Measurements from ENCODE around the gene FCN2. TPM values are rescaled to one million over a fixed set of nuclear protein-coding genes. Genes with fewer than 3 reads are reported as not detected.

Gene FCN2
- total RNA-seq, 5 donors from 2014 or later (not counting 1 experiment from before 2014, with no cell fraction given) = not detected

- H3K36me3 Mint-ChIP-seq = no peaks in the 10 kb centered on the region
Measured at GRCh38 chr9:134895908-134896833, 15.6 kb downstream of the FCN2 start.

DNA sequence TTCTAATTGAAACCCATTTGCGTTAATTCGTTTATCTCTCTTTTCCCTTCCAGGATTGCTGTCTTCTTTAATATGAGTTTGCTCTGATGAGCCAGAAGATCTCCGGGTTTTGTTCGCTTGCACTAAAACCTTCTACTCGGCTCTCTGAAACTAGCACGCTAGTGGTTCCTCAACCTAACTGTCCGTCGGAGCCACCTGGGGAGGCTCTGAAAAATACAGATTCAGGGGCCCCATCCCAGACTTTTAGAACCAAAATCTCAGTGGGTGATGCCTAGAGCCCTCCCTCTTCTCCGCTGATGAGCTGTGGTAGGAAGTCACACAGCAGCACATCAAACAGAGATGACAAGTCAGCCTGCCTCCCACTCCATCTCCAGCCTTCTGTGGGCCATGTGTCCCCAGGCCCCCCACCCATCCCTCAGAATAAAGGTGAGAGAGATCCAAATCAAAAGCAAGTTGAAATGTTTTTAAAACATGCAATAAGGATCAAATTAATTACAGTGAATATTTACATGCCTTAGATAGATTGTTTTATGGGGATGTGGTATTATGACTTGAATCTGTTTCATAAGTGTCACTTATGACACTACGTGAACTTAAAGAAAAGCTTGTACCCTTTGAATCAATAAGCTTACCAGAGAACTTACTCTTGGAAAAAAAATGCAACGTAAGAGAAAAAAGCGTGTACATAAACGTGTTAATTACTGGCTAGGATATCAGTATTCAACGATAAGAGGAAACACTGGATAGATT lies 16.4 kb downstream of the FCN2 start:
- Histone ChIP-seq H3K36me3 (ENCODE audit: control insufficient read depth in 2 of 2, extremely low read depth in 1 of 2, insufficient read depth in 1 of 2, low read length in 1 of 2) (no peaks in the 10 kb centered on the region), H3K9me3 (no peaks in the 10 kb centered on the region), H3K27ac (ENCODE audit: low read length) (no peak overlapping the region), H3K27me3 (replicated peaks in 1 of 2; ENCODE audit: control insufficient read depth in 2 of 2, extremely low read depth in 1 of 2, insufficient read depth in 2 of 2, low read length in 1 of 2) (peaks cover 0 to 22% of the 10 kb centered on the region in 2 experiments), H3K4me3 (ENCODE audit: control insufficient read depth in 1 of 2, extremely low read depth in 1 of 2, low read length in 1 of 2) (no peak overlapping the region), H3K4me1 (ENCODE audit: control insufficient read depth in 1 of 2, extremely low read depth in 1 of 2, insufficient read depth in 2 of 2, low read length in 2 of 2) (no peaks in the 10 kb centered on the region)
- H3K4me3 Mint-ChIP-seq = no peak overlapping the region
- ATAC-seq (replicated peaks in 1 of 4) (no peak), DNase-seq (no peak)
- H3K27ac Mint-ChIP-seq = no peak overlapping the region
- no peaks in the 10 kb centered on the region for H3K36me3 Mint-ChIP-seq
- H3K27me3 Mint-ChIP-seq = peaks cover 10 to 32% of the 10 kb centered on the region in 2 donors
- 84% methylated on average over 9 of the region's 14 CpGs for WGBS (ENCODE audit: insufficient coverage)
- no peaks in the 10 kb centered on the region for H3K4me1 Mint-ChIP-seq
- ChIA-PET POLR2A (no interaction called here), CTCF (no interaction called here)
- H3K9me3 Mint-ChIP-seq = peaks cover 7 to 12% (median 10%) of the 10 kb centered on the region in 3 donors

More at GRCh38 chr9:134895908-134896833, 15.6 kb downstream of the FCN2 start:
- no peak overlapping the region for H3K27ac ChIP-seq (ENCODE audit: low read length)
- ATAC-seq (replicated peaks in 1 of 4) (no peak), DNase-seq (no peak)
- no peaks in the 10 kb centered on the region for H3K9me3 ChIP-seq
- H3K27me3 ChIP-seq (replicated peaks in 1 of 2; ENCODE audit: control insufficient read depth in 2 of 2, extremely low read depth in 1 of 2, insufficient read depth in 2 of 2, low read length in 1 of 2) = peaks cover 0 to 30% of the 10 kb centered on the region in 2 experiments
- H3K36me3 ChIP-seq (ENCODE audit: control insufficient read depth in 2 of 2, extremely low read depth in 1 of 2, insufficient read depth in 1 of 2, low read length in 1 of 2) = no peaks in the 10 kb centered on the region
- 77% methylated on average over 12 of the region's 14 CpGs for WGBS (ENCODE audit: insufficient coverage)
- H3K4me1 ChIP-seq (ENCODE audit: control insufficient read depth in 1 of 2, extremely low read depth in 1 of 2, insufficient read depth in 2 of 2, low read length in 2 of 2) = no peaks in the 10 kb centered on the region
- ChIA-PET CTCF (no interaction called here), POLR2A (no interaction called here)
- H3K27ac Mint-ChIP-seq = no peak overlapping the region
- H3K4me3 ChIP-seq (ENCODE audit: control insufficient read depth in 1 of 2, extremely low read depth in 1 of 2, low read length in 1 of 2) = no peak overlapping the region
- H3K4me3 Mint-ChIP-seq = no peak overlapping the region
- H3K4me1 Mint-ChIP-seq = no peaks in the 10 kb centered on the region
- peaks cover 7 to 12% (median 10%) of the 10 kb centered on the region in 3 donors for H3K9me3 Mint-ChIP-seq
- peaks cover 10 to 38% of the 10 kb centered on the region in 2 donors for H3K27me3 Mint-ChIP-seq

- no peak for ATAC-seq (replicated peaks in 1 of 4)
- Histone ChIP-seq H3K9me3 (no peaks in the 10 kb centered on the region), H3K4me3 (ENCODE audit: control insufficient read depth in 1 of 2, extremely low read depth in 1 of 2, low read length in 1 of 2) (no peak overlapping the region), H3K27ac (ENCODE audit: low read length) (no peak overlapping the region), H3K27me3 (replicated peaks in 1 of 2; ENCODE audit: control insufficient read depth in 2 of 2, extremely low read depth in 1 of 2, insufficient read depth in 2 of 2, low read length in 1 of 2) (peaks cover 0 to 15% of the 10 kb centered on the region in 2 experiments), H3K36me3 (ENCODE audit: control insufficient read depth in 2 of 2, extremely low read depth in 1 of 2, insufficient read depth in 1 of 2, low read length in 1 of 2) (no peaks in the 10 kb centered on the region), H3K4me1 (ENCODE audit: control insufficient read depth in 1 of 2, extremely low read depth in 1 of 2, insufficient read depth in 2 of 2, low read length in 2 of 2) (no peaks in the 10 kb centered on the region)
- Mint-ChIP-seq H3K27ac (no peak overlapping the region), H3K4me1 (no peaks in the 10 kb centered on the region), H3K27me3 (peaks cover 10 to 28% of the 10 kb centered on the region in 2 donors), H3K9me3 (peaks cover 7 to 12% (median 10%) of the 10 kb centered on the region in 3 donors), H3K4me3 (no peak overlapping the region), H3K36me3 (no peaks in the 10 kb centered on the region)
- no peak for DNase-seq
- no CpG with 5 or more reads among the region's 2 CpGs for WGBS (ENCODE audit: insufficient coverage)
- ChIA-PET CTCF (no interaction called here), POLR2A (no interaction called here)
Measured at GRCh38 chr9:134897584-134898170, 17.1 kb downstream of the FCN2 start.

GRCh38 chr9:134898319-134898718 lies 17.7 kb downstream of the FCN2 start:
- Mint-ChIP-seq H3K4me3 (no peak overlapping the region), H3K27me3 (peaks cover 10 to 25% of the 10 kb centered on the region in 2 donors), H3K9me3 (peaks cover 7 to 12% (median 10%) of the 10 kb centered on the region in 3 donors), H3K4me1 (no peaks in the 10 kb centered on the region), H3K36me3 (no peaks in the 10 kb centered on the region), H3K27ac (no peak overlapping the region)
- ChIA-PET POLR2A (no interaction called here), CTCF (no interaction called here)
- peaks cover 0 to 12% of the 10 kb centered on the region in 2 experiments for H3K27me3 ChIP-seq (replicated peaks in 1 of 2; ENCODE audit: control insufficient read depth in 2 of 2, extremely low read depth in 1 of 2, insufficient read depth in 2 of 2, low read length in 1 of 2)
- H3K9me3 ChIP-seq = no peaks in the 10 kb centered on the region
- DNase-seq (no peak), ATAC-seq (replicated peaks in 1 of 4) (no peak)
- no peak overlapping the region for H3K27ac ChIP-seq (ENCODE audit: low read length)
- H3K36me3 ChIP-seq (ENCODE audit: control insufficient read depth in 2 of 2, extremely low read depth in 1 of 2, insufficient read depth in 1 of 2, low read length in 1 of 2) = no peaks in the 10 kb centered on the region
- H3K4me3 ChIP-seq (ENCODE audit: control insufficient read depth in 1 of 2, extremely low read depth in 1 of 2, low read length in 1 of 2) = no peak overlapping the region
- no peaks in the 10 kb centered on the region for H3K4me1 ChIP-seq (ENCODE audit: control insufficient read depth in 1 of 2, extremely low read depth in 1 of 2, insufficient read depth in 2 of 2, low read length in 2 of 2)
- WGBS (ENCODE audit: insufficient coverage) = no CpG with 5 or more reads among the region's 2 CpGs

- CTCF ChIA-PET = no interaction called here
- POLR2A ChIA-PET = no interaction called here
- H3K9me3 ChIP-seq = no peaks in the 10 kb centered on the region
- WGBS (ENCODE audit: insufficient coverage) = no CpG with 5 or more reads among the region's 3 CpGs
- Mint-ChIP-seq H3K36me3 (no peaks in the 10 kb centered on the region), H3K4me3 (no peak overlapping the region), H3K27me3 (peaks cover 7 to 24% of the 10 kb centered on the region in 2 donors), H3K27ac (no peak overlapping the region), H3K9me3 (peaks cover 7 to 12% (median 10%) of the 10 kb centered on the region in 3 donors), H3K4me1 (no peaks in the 10 kb centered on the region)
- H3K4me1 ChIP-seq (ENCODE audit: control insufficient read depth in 1 of 2, extremely low read depth in 1 of 2, insufficient read depth in 2 of 2, low read length in 2 of 2) = no peaks in the 10 kb centered on the region
- ATAC-seq (replicated peaks in 1 of 4) = no peak
- no peak overlapping the region for H3K27ac ChIP-seq (ENCODE audit: low read length)
- H3K36me3 ChIP-seq (ENCODE audit: control insufficient read depth in 2 of 2, extremely low read depth in 1 of 2, insufficient read depth in 1 of 2, low read length in 1 of 2) = no peaks in the 10 kb centered on the region
- no peak for DNase-seq
- H3K4me3 ChIP-seq (ENCODE audit: control insufficient read depth in 1 of 2, extremely low read depth in 1 of 2, low read length in 1 of 2) = no peak overlapping the region
- H3K27me3 ChIP-seq (replicated peaks in 1 of 2; ENCODE audit: control insufficient read depth in 2 of 2, extremely low read depth in 1 of 2, insufficient read depth in 2 of 2, low read length in 1 of 2) = peaks cover 0 to 9% of the 10 kb centered on the region in 2 experiments
Measured at GRCh38 chr9:134899168-134899567, 18.6 kb downstream of the FCN2 start.

DNA sequence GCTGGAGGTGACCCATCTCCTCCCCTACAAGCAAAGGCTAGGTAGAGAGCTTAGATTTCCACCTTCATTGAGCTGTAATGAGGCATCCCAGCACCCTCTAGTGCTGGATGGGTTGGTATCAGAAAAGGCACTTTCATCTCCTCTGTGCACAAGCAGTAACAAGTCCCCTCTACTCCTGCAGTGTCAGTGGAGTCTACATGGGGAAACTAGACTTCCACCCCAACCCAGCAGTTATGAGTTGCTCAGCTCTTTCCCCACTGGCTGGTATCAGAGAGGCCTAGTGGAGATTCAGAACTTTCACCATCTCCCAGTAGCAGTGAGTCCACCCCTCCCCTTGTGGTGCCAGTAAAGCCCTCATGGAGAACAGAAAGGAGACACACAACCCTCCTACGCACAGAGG lies 19.2 kb downstream of the FCN2 start:
- Mint-ChIP-seq H3K27me3 (peaks cover 7 to 21% of the 10 kb centered on the region in 2 donors), H3K4me3 (no peak overlapping the region), H3K9me3 (peaks cover 7 to 12% (median 10%) of the 10 kb centered on the region in 3 donors), H3K27ac (no peak overlapping the region), H3K4me1 (no peaks in the 10 kb centered on the region), H3K36me3 (no peaks in the 10 kb centered on the region)
- Histone ChIP-seq H3K27me3 (replicated peaks in 1 of 2; ENCODE audit: control insufficient read depth in 2 of 2, extremely low read depth in 1 of 2, insufficient read depth in 2 of 2, low read length in 1 of 2) (peaks cover 0 to 9% of the 10 kb centered on the region in 2 experiments), H3K9me3 (no peaks in the 10 kb centered on the region), H3K4me1 (ENCODE audit: control insufficient read depth in 1 of 2, extremely low read depth in 1 of 2, insufficient read depth in 2 of 2, low read length in 2 of 2) (no peaks in the 10 kb centered on the region), H3K4me3 (ENCODE audit: control insufficient read depth in 1 of 2, extremely low read depth in 1 of 2, low read length in 1 of 2) (no peak overlapping the region), H3K36me3 (ENCODE audit: control insufficient read depth in 2 of 2, extremely low read depth in 1 of 2, insufficient read depth in 1 of 2, low read length in 1 of 2) (no peaks in the 10 kb centered on the region), H3K27ac (ENCODE audit: low read length) (no peak overlapping the region)
- DNase-seq (no peak), ATAC-seq (replicated peaks in 1 of 4) (no peak)
- WGBS (ENCODE audit: insufficient coverage) = no CpG with 5 or more reads among the region's 1 CpG
- ChIA-PET POLR2A (no interaction called here), CTCF (no interaction called here)
